ENCODE measurements around the gene CSF3R.

- TF ChIP-seq CTCF (IDR thresholded peaks at IDR 0.05) (no peak), POLR2AphosphoS5 (IDR thresholded peaks at IDR 0.05) (no peak), POLR2A (IDR thresholded peaks at IDR 0.05) (no peak)
These were observed 26.3 kb downstream of the CSF3R start for GRCh38 chr1:36456391-36456928.

Data from breast epithelium (tissue), 3 donors.